ENCODE results near the gene ZNF324. TPM values are rescaled to one million over a fixed set of nuclear protein-coding genes. Genes with fewer than 3 reads are reported as not detected.
A peak's percentile ranks its signal among the peaks of the same experiment; 100 is the strongest.

ZNF324 gene
- total and polyA plus RNA-seq, 9 of the 15 experiments (the other 6 are each of a cell fraction or from before 2014, with no cell fraction given): 0.92 to 16.4 (median 5.3) TPM

DNA sequence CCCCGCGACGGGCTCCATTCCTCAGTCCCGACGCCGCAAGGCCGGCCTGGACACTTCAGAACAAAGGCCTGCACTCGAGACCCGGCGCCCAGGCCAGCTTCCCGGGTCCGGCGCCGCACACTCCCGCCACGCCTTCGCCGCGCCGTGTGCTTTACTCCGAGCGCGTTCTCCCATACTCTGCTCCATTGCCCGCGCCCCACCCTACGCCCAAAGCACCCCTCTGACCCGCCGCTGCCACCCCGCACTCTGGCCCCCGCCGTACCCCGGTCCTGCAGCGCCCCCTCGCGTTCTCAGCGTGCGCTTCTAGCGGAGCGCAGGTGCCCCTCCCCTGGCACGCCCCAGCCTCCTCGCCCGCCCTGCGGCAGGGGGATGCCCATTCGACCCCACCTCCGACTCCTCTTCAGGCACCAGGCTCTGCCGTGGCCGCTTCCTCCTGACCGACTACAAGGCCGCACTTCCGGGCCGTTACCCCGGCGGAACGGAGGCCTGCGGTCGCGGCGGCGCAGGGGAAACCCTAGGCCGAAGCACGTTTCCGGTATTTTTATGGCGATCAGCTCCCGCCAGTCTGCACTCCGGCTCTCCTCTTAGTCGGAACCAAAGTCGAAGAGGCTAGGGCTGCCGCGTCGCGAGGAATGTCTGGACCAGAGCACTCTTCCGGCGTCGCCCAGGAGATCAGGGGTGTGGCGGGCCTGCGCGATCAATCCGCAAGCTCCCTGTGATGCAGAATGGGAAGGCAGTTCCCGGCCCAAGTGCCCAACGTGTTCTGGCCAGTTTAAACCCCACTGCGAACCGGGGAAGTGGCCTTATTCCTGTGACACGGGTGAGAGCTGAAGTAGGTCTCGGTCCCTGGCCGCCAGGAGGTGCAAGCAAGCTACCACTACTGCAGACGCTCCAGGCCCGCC, 52.7 kb downstream of the ZNF324 start, which contains the start of gene ZBTB45 (continued):
- TF ChIP-seq, protein P1, sequence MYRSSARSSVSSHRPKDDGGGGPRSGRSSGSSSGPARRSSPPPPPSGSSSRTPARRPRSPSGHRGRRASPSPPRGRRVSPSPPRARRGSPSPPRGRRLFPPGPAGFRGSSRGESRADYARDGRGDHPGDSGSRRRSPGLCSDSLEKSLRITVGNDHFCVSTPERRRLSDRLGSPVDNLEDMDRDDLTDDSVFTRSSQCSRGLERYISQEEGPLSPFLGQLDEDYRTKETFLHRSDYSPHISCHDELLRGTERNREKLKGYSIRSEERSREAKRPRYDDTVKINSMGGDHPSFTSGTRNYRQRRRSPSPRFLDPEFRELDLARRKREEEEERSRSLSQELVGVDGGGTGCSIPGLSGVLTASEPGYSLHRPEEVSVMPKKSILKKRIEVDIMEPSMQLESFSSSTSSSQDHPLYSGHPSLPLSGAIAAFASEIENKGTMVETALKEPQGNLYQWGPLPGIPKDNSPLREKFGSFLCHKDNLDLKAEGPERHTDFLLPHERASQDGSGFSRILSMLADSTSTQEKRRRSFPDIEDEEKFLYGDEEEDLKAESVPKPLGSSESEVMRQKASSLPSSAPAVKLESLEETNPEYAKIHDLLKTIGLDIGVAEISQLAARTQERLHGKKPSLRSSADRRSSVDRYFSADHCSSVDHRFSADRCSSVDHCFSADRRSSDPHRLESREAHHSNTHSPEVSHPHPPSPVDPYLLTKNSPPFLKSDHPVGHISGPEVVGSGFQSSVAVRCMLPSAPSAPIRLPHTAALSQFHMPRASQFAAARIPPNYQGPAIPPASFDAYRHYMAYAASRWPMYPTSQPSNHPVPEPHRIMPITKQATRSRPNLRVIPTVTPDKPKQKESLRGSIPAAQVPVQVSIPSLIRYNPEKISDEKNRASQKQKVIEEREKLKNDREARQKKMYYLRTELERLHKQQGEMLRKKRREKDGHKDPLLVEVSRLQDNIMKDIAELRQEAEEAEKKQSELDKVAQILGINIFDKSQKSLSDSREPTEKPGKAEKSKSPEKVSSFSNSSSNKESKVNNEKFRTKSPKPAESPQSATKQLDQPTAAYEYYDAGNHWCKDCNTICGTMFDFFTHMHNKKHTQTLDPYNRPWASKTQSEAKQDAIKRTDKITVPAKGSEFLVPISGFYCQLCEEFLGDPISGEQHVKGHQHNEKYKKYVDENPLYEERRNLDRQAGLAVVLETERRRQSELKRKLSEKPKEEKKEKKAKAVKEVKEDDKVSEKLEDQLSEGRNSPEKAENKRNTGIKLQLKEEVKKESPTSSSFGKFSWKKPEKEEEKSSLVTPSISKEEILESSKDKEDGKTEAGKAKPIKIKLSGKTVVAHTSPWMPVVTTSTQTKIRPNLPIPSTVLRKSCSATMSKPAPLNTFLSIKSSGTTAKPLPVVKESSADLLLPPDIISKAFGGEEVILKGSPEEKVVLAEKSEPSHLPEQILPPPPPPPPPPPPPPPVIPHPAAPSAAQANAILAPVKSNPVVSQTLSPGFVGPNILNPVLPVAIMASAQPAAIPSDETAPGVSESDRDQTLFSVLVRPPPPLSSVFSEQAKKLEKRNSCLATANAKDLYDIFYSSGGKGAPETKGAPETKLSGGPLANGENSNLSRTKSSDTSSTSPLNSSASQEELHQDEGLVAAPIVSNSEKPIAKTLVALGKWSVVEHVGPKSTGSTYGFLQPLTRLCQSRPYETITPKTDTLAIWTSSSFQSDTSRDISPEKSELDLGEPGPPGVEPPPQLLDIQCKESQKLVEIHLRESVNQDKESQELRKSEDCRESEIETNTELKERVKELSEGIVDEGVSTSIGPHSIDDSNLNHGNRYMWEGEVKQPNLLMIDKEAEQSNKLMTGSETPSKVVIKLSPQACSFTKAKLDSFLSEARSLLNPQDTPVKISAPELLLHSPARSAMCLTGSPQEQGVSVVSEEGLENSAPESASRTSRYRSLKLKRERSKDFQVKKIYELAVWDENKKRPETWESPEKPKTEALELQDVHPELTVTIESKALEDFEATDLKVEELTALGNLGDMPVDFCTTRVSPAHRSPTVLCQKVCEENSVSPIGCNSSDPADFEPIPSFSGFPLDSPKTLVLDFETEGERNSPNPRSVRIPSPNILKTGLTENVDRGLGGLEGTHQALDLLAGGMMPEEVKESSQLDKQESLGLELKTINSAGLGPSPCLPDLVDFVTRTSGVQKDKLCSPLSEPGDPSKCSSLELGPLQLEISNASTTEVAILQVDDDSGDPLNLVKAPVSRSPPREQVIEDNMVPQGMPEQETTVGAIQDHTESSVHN (IDR thresholded peaks at IDR 0.05; ENCODE audit: borderline replicate concordance in 1 of 2, low read depth in 1 of 2): no peak
- TF ChIP-seq LEF1 (IDR thresholded peaks at IDR 0.05): peak; percentile 66
- peak; percentile 42; the same call in 1 of the 2 replicates for TF ChIP-seq STAT5A (IDR thresholded peaks at IDR 0.05; ENCODE audit: borderline replicate concordance, low read length)
- TF ChIP-seq, protein P2, sequence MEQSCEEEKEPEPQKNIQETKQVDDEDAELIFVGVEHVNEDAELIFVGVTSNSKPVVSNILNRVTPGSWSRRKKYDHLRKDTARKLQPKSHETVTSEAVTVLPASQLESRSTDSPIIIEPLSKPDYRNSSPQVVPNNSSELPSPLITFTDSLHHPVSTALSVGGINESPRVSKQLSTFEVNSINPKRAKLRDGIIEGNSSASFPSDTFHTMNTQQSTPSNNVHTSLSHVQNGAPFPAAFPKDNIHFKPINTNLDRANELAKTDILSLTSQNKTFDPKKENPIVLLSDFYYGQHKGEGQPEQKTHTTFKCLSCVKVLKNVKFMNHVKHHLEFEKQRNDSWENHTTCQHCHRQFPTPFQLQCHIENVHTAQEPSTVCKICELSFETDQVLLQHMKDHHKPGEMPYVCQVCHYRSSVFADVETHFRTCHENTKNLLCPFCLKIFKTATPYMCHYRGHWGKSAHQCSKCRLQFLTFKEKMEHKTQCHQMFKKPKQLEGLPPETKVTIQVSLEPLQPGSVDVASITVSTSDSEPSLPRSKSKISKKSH (CRISPR knock-in tag; IDR thresholded peaks at IDR 0.05): no peak
- TF ChIP-seq FOSL1 (tag; conservative IDR thresholded peaks at IDR 0.05): no peak; the same call in 1 of the 2 replicates
- no peak for TF ChIP-seq FUS (optimal IDR thresholded peaks at IDR 0.05; ENCODE audit: low read depth, low read length)
- TF ChIP-seq SOX6 (IDR thresholded peaks at IDR 0.05): no peak; the same call in none of the 2 replicates
- no peak for TF ChIP-seq RBM39 (optimal IDR thresholded peaks at IDR 0.05; ENCODE audit: low read depth, low read length)
- TF ChIP-seq, protein P3, sequence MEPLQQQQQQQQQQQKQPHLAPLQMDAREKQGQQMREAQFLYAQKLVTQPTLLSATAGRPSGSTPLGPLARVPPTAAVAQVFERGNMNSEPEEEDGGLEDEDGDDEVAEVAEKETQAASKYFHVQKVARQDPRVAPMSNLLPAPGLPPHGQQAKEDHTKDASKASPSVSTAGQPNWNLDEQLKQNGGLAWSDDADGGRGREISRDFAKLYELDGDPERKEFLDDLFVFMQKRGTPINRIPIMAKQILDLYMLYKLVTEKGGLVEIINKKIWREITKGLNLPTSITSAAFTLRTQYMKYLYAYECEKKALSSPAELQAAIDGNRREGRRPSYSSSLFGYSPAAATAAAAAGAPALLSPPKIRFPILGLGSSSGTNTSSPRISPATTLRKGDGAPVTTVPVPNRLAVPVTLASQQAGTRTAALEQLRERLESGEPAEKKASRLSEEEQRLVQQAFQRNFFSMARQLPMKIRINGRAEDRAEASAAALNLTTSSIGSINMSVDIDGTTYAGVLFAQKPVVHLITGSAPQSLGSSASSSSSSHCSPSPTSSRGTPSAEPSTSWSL (CRISPR knock-in tag; IDR thresholded peaks at IDR 0.05; ENCODE audit: borderline replicate concordance): no peak
- no peak for TF ChIP-seq PYGO2 (tag; IDR thresholded peaks at IDR 0.05)
- TF ChIP-seq ZFX (CRISPR knock-in tag; IDR thresholded peaks at IDR 0.05): peak; percentile 100
- TF ChIP-seq PML (IDR thresholded peaks at IDR 0.05; ENCODE audit: low read length): no peak; the same call in 1 of the 2 replicates
- TF ChIP-seq, protein P4, sequence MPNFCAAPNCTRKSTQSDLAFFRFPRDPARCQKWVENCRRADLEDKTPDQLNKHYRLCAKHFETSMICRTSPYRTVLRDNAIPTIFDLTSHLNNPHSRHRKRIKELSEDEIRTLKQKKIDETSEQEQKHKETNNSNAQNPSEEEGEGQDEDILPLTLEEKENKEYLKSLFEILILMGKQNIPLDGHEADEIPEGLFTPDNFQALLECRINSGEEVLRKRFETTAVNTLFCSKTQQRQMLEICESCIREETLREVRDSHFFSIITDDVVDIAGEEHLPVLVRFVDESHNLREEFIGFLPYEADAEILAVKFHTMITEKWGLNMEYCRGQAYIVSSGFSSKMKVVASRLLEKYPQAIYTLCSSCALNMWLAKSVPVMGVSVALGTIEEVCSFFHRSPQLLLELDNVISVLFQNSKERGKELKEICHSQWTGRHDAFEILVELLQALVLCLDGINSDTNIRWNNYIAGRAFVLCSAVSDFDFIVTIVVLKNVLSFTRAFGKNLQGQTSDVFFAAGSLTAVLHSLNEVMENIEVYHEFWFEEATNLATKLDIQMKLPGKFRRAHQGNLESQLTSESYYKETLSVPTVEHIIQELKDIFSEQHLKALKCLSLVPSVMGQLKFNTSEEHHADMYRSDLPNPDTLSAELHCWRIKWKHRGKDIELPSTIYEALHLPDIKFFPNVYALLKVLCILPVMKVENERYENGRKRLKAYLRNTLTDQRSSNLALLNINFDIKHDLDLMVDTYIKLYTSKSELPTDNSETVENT (CRISPR knock-in tag; IDR thresholded peaks at IDR 0.05): 0 out of 2 replicates have a peak, but pooled peaks have one; percentile 23

Data from K562 (cell line).